HT-29 (cell line): ENCODE data around the gene NDUFS7. TPM values are rescaled to one million over a fixed set of nuclear protein-coding genes. Genes with fewer than 3 reads are reported as not detected.

Source experiments
- DNase-seq: peaks from one replicate; pipeline ENCODE4 v3.0.0-alpha.2; 2015; ENCODE audit warnings: low spot score
- total RNA-seq: library from RNA; depleted of rRNA; stranded (reverse); fragments of >200 nt; shearing (Covaris generic); gene quantifications from 2 replicates; pipeline ENCODE4 v1.2.3, GENCODE V29; 2014; rRNA removed

The NDUFS7 gene
- total RNA-seq, 1 experiment from 2014 or later = 133 TPM

DNA sequence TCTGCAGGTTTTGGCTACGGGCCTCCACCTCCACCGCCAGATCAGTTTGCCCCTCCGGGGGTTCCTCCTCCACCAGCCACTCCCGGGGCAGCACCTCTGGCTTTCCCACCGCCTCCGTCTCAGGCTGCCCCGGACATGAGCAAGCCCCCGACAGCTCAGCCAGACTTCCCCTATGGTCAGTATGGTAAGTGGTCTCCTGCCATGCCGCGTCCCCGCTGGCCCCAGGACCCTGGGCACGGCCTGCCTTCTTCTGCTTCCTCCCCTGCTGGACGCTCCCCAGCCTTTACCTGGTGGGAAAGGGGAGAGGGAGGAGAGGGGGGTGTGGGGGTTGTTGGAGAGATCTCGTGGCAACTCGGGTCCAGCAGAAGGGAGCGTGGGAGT lies 48.8 kb downstream of the NDUFS7 start:
- DNase-seq = no peak

GRCh38 chr19:1433119-1434039 lies 49.7 kb downstream of the NDUFS7 start:
- DNase-seq = no peak

GRCh38 chr19:1434040-1434366 lies 50.3 kb downstream of the NDUFS7 start:
- DNase-seq = no peak

DNA sequence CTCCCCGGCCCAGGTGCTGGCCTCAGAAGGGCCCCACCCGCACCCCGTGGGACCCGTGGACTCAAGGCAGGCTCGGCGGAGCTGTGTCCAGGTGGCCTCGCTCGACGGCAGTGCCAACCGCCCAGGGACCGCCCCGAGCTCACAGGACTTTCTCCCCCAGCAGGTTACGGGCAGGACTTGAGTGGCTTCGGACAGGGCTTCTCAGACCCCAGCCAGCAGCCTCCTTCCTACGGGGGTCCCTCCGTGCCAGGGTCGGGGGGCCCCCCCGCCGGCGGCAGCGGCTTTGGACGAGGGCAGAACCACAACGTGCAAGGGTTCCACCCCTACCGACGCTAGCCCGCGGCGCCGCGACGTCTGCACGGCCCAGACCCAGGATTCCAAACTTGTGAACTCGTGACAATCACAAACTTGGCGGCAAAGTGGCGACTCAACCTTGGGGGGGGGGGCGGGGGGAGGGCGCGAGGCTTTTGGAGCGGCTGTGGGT lies 50.9 kb downstream of the NDUFS7 start:
- DNase-seq = no peak

- no peak for DNase-seq
These were observed 51.8 kb downstream of the NDUFS7 start for GRCh38 chr19:1435378-1435989.

DNA sequence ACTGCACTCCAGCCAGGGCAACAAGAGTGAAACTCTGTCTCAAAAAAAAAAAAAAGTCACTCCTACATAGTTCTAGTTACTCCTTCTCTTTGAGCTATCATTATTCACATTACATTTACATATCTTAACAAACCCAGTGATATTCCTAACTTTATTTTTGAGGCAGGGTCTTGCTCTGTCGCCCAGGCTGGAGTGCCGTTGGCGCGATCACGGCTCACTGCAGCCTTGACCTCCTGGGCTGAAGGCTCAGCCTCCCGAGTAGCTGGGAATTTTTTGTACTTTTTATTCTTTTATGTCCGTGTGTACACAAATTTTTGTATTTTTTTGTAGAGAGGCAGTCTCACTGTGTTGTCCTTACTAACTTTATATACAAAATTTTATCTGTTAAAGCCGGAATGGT lies 53.9 kb downstream of the NDUFS7 start:
- DNase-seq = no peak

DNA sequence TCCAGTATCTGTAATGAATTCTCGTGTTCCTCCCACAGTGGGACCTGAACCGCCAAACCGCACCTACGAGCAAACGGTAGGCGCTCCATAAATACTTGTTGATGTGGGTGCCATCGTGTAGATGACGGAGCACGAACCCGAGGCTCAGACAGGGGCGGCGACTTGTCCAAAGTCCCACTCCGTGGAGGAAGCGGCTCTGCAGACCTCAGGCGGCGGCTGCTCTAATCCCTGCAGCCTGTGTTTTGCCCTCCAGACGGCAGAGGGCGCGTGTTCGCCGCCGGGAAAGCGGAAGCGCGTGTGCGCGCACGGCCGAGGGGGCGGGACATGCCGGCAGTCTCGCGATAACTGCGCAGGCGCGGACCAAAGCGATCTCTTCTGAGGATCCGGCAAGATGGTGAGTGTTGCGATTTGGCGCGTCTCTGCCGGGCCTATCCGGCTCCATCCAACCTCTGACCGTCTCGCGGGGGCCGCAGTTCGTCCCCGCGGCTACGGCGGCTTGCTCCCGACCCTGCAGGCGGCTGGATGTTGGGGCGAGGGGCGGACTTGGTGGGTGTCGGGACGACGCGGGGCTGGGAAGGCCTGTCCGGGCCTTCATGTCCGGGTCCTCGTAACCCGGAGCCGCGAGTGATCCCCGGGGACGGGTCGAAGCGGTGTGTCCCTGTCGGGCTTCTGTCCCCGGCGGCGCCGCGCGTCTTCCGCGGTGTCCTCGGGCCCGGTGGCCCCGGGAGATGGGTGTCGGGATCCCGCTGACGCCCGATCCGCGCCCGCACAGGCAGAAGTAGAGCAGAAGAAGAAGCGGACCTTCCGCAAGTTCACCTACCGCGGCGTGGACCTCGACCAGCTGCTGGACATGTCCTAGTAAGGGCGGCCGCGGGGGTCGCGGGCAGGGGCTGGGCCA lies 54.6 kb downstream of the NDUFS7 start, which contains the start of gene RPS15:
RPS15 (plus strand) TSS at position 362 of the 898 bp plus-strand sequence; CDS start at position 392, 30 bp downstream.
- peak; percentile 86 for DNase-seq

GRCh38 chr19:1438933-1439354 lies 55.2 kb downstream of the NDUFS7 start:
- no peak for DNase-seq

- peak; percentile 19 for DNase-seq
These were observed 56.1 kb downstream of the NDUFS7 start for GRCh38 chr19:1439525-1440417.

DNA sequence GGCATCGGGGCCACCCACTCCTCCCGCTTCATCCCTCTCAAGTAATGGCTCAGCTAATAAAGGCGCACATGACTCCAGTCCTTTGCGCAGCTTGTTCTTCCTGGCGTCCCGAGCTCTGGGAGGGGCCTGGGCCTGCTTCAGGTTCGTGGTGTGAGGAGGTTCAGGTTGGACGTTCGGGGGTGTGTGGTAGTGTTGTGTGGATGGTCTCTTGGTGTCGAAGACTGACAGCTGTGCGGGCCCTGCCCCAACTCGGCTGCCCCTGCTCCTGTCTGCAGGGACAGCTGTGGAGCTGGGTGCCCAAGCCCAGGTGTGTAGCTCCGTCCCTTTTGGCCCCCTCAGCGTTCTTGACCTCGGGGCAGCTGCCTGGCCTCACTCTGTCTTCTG lies 56.7 kb downstream of the NDUFS7 start:
- no peak for DNase-seq

DNA sequence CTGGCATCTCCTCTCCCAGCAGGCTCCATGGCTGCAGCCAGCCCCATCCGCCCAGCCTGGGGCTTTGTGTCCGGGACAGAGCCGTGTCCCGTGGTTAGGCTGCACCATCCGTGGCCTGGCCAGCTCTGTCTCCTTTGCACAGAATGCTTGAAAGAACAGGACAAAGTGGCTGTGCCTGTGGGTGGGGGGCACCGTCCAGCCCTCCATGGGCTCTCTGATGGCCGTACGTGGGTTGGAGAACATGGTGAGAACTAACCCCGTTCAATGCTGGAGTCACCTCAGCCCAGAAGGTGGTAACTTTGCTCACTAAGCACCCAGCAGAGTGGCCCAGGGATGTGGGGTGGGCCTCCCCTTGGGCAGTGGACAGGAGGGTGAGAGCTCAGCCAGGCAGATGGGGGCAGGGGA lies 57.3 kb downstream of the NDUFS7 start:
- no peak for DNase-seq

- no peak for DNase-seq
These were observed 58.2 kb downstream of the NDUFS7 start for GRCh38 chr19:1441677-1442438.

Other genes starting within 250 kb of the NDUFS7 start
- gene SBNO2, start 209.6 kb upstream of the NDUFS7 start, total RNA-seq = 49.6 and 50.5 TPM in 2 replicates
- gene STK11, start 178.1 kb upstream of the NDUFS7 start, total RNA-seq = 101 and 114 TPM in 2 replicates
- 2.4 and 3.9 TPM in 2 replicates for gene CBARP, start 145.9 kb upstream of the NDUFS7 start, total RNA-seq
- gene ATP5F1D, start 142.2 kb upstream of the NDUFS7 start, total RNA-seq = 142 and 159 TPM in 2 replicates
- 32.5 and 38.6 TPM in 2 replicates for gene MIDN, start 135.3 kb upstream of the NDUFS7 start, total RNA-seq
- gene CIRBP, start 114.6 kb upstream of the NDUFS7 start, total RNA-seq = 72.3 and 72.7 TPM in 2 replicates
- 156 and 183 TPM in 2 replicates for gene FAM174C, start 108.4 kb upstream of the NDUFS7 start, total RNA-seq
- 43.6 and 48.5 TPM in 2 replicates for gene EFNA2, start 98.0 kb upstream of the NDUFS7 start, total RNA-seq
- gene GAMT, start 17.6 kb downstream of the NDUFS7 start, total RNA-seq = 0.26 and 0.97 TPM in 2 replicates
- gene DAZAP1, start 23.7 kb downstream of the NDUFS7 start, total RNA-seq = 223 and 234 TPM in 2 replicates
- gene RPS15, start 54.5 kb downstream of the NDUFS7 start, total RNA-seq = 2,135 and 2,483 TPM in 2 replicates
- 0.16 and 0.43 TPM in 2 replicates for gene APC2, start 66.2 kb downstream of the NDUFS7 start, total RNA-seq
- gene C19orf25, start 95.3 kb downstream of the NDUFS7 start, total RNA-seq = 56.0 and 72.9 TPM in 2 replicates
- 0.99 and 2.1 TPM in 2 replicates for gene PCSK4, start 106.4 kb downstream of the NDUFS7 start, total RNA-seq
- gene REEP6, start 107.3 kb downstream of the NDUFS7 start, total RNA-seq = 23.1 and 26.6 TPM in 2 replicates
- gene ADAMTSL5, start 129.1 kb downstream of the NDUFS7 start, total RNA-seq = 1.3 and 3.9 TPM in 2 replicates
- gene PLK5, start 140.2 kb downstream of the NDUFS7 start, total RNA-seq = not detected in 2 replicates
- 75.4 and 90.6 TPM in 2 replicates for gene MEX3D, start 184.4 kb downstream of the NDUFS7 start, total RNA-seq
- 202 and 231 TPM in 2 replicates for gene MBD3, start 209.0 kb downstream of the NDUFS7 start, total RNA-seq
- 121 and 155 TPM in 2 replicates for gene UQCR11, start 221.6 kb downstream of the NDUFS7 start, total RNA-seq